H1 (cell line): ENCODE data around the gene ATAD3A. TPM values are rescaled to one million over a fixed set of nuclear protein-coding genes. Genes with fewer than 3 reads are reported as not detected.
"Not testable (repeated sequence)": the region's sequence is repeated elsewhere in the genome, so short reads cannot be mapped to it uniquely, and the experiment has no call there.

Experiments used
- CTCF ChIA-PET: fragments of 300-600 bp; sonication (Branson Sonifier 250); formaldehyde crosslinking; loops from one replicate; lab custom pipeline; 2021; ENCODE audit not compliant: partially characterized antibody; lab: Charles Lee
- POLR2A ChIA-PET: fragments of 300-600 bp; sonication (Branson Sonifier 250); formaldehyde crosslinking; loops from one replicate; lab custom pipeline; 2021; ENCODE audit warnings: inconsistent platforms; ENCODE audit not compliant: partially characterized antibody; lab: Charles Lee
- DNase-seq, 2 experiments: peaks; one replicate each; pipeline versions ENCODE4 v3.0.0 to v3.0.0-alpha.2; 2010 to 2022; ENCODE audit warnings: low spot score in 2 of 2, low read depth in 1 of 2, mixed read lengths in 1 of 2
- FAIRE-seq: peaks from 2 replicates; lab custom pipeline; 2011; peaks lifted over from hg19 to GRCh38; lab: Jason Lieb, UNC
- H2AFZ ChIP-seq: 2 replicates; pipeline ENCODE4 v1.8.1; 2012; ENCODE audit warnings: low read length, inconsistent platforms
- H2AK5ac ChIP-seq: 2 replicates; pipeline ENCODE4 v1.6.1; 2013; ENCODE audit warnings: low read depth, low read length
- H2BK120ac ChIP-seq: replicated peaks from 2 replicates; pipeline ENCODE3; 2013; ENCODE audit warnings: low read depth, low read length, inconsistent platforms
- H2BK12ac ChIP-seq: 2 replicates; pipeline ENCODE4 v1.6.1; 2013; ENCODE audit warnings: low read depth, low read length
- H2BK15ac ChIP-seq: 2 replicates; pipeline ENCODE4 v1.6.1; 2013; ENCODE audit warnings: low read length
- H2BK20ac ChIP-seq: 2 replicates; pipeline ENCODE4 v1.6.1; 2013; ENCODE audit warnings: low read length
- H2BK5ac ChIP-seq: 2 replicates; pipeline ENCODE4 v1.6.1; 2013; ENCODE audit warnings: low read depth, low read length
- H3K14ac ChIP-seq: 2 replicates; pipeline ENCODE4 v1.6.1; 2013; ENCODE audit warnings: inconsistent platforms; ENCODE audit not compliant: insufficient read length
- H3K18ac ChIP-seq: 2 replicates; pipeline ENCODE4 v1.6.1; 2013; ENCODE audit warnings: low read length; ENCODE audit errors: extremely low read depth
- H3K23ac ChIP-seq: 2 replicates; pipeline ENCODE4 v1.6.1; 2013; ENCODE audit warnings: inconsistent platforms; ENCODE audit not compliant: insufficient read length
- H3K23me2 ChIP-seq: 2 replicates; pipeline ENCODE4 v1.6.1; 2013; ENCODE audit warnings: low read depth, low read length
- H3K27ac ChIP-seq: 2 replicates; pipeline ENCODE4 v1.6.1; 2011; ENCODE audit warnings: low read depth, low read length, inconsistent platforms
- H3K27me3 ChIP-seq, 4 experiments: replicated peaks in 1 of 4; 1 replicate in 1 of 4; 2 replicates in 3 of 4; pipeline versions ENCODE4 v1.6.1 to v1.8.1; 2011 to 2013; ENCODE audit warnings: low read length in 3 of 4, mild to moderate bottlenecking in 3 of 4, inconsistent platforms in 2 of 4, mixed read lengths in 2 of 4, moderate library complexity in 1 of 4; ENCODE audit not compliant: control insufficient read depth in 3 of 4, insufficient read depth in 3 of 4; ENCODE audit errors: extremely low read depth in 1 of 4
- H3K36me3 ChIP-seq, 4 experiments: 2 replicates each; pipeline versions ENCODE4 v1.6.1 to v1.8.1; 2011 to 2013; ENCODE audit warnings: mild to moderate bottlenecking in 4 of 4, low read length in 3 of 4, moderate library complexity in 2 of 4, control low read depth in 1 of 4, inconsistent platforms in 1 of 4; ENCODE audit not compliant: insufficient read depth in 4 of 4, control insufficient read depth in 2 of 4
- H3K4ac ChIP-seq: replicated peaks from 2 replicates; pipeline ENCODE3; 2013; ENCODE audit warnings: low read length, low read depth, mixed read lengths, inconsistent platforms; ENCODE audit not compliant: insufficient read length
- H3K4me1 ChIP-seq, 4 experiments: replicated peaks in 1 of 4; 1 replicate in 1 of 4; 2 replicates in 3 of 4; pipeline versions ENCODE4 v1.6.1 to v1.8.1; 2011 to 2013; ENCODE audit warnings: low read length in 3 of 4, inconsistent platforms in 2 of 4, mixed read lengths in 1 of 4; ENCODE audit not compliant: insufficient read depth in 4 of 4, control insufficient read depth in 3 of 4
- H3K4me2 ChIP-seq, 2 experiments: 2 replicates each; pipeline versions ENCODE4 v1.6.1 to v1.8.1; 2011 to 2013; ENCODE audit warnings: low read depth in 2 of 2, low read length in 2 of 2, control low read depth in 1 of 2, inconsistent platforms in 1 of 2, mild to moderate bottlenecking in 1 of 2; ENCODE audit not compliant: insufficient read depth in 1 of 2
- H3K4me3 ChIP-seq, 4 experiments: fragments of 200-600, 300-600 bp in 1 of 4; sonication (generic), shearing (Covaris generic), sonication (Bioruptor Twin) in 1 of 4; 2 replicates each; pipeline versions ENCODE4 v1.5.1 to v1.8.1; 2011 to 2016; ENCODE audit warnings: low read length in 4 of 4, low read depth in 3 of 4, control low read depth in 2 of 4, inconsistent platforms in 2 of 4, mild to moderate bottlenecking in 2 of 4, mixed read lengths in 1 of 4, moderate library complexity in 1 of 4; ENCODE audit not compliant: insufficient read depth in 2 of 4; ENCODE audit errors: extremely low read depth in 1 of 4
- H3K56ac ChIP-seq: replicated peaks from 2 replicates; pipeline ENCODE3; 2013; ENCODE audit warnings: low read depth, mild to moderate bottlenecking, mixed read lengths, low read length, inconsistent platforms; ENCODE audit not compliant: insufficient read length
- H3K79me1 ChIP-seq: 2 replicates; pipeline ENCODE4 v1.6.1; 2013; ENCODE audit warnings: low read depth, low read length, control low read depth
- H3K79me2 ChIP-seq, 2 experiments: 2 replicates each; pipeline versions ENCODE4 v1.6.1 to v1.8.1; 2012 to 2013; ENCODE audit warnings: low read length in 2 of 2, mild to moderate bottlenecking in 2 of 2, inconsistent platforms in 1 of 2; ENCODE audit not compliant: insufficient read depth in 2 of 2, control insufficient read depth in 1 of 2
- H3K9ac ChIP-seq, 4 experiments: replicated peaks in 1 of 4; 1 replicate in 1 of 4; 2 replicates in 3 of 4; pipeline versions ENCODE4 v1.6.1 to v1.8.1; 2011 to 2013; ENCODE audit warnings: low read depth in 3 of 4, low read length in 3 of 4, control low read depth in 2 of 4, mild to moderate bottlenecking in 2 of 4, moderate library complexity in 2 of 4, inconsistent platforms in 1 of 4; ENCODE audit errors: extremely low read depth in 1 of 4
- H3K9me3 ChIP-seq, 2 experiments: 2 replicates each; pipeline versions ENCODE4 v1.6.1 to v1.8.1; 2012 to 2013; ENCODE audit warnings: mild to moderate bottlenecking in 2 of 2, moderate library complexity in 2 of 2, control low read depth in 1 of 2, inconsistent platforms in 1 of 2, low read depth in 1 of 2, low read length in 1 of 2, mixed read lengths in 1 of 2; ENCODE audit not compliant: insufficient read depth in 2 of 2
- H4K20me1 ChIP-seq, 2 experiments: replicated peaks in 1 of 2; 2 replicates each; pipeline versions ENCODE3 to v1.8.1; 2011 to 2013; ENCODE audit warnings: inconsistent platforms in 2 of 2, low read length in 2 of 2, mild to moderate bottlenecking in 1 of 2; ENCODE audit not compliant: insufficient read depth in 2 of 2, control insufficient read depth in 1 of 2
- H4K5ac ChIP-seq: 2 replicates; pipeline ENCODE4 v1.6.1; 2013; ENCODE audit warnings: low read length, low read depth, mixed read lengths, inconsistent platforms; ENCODE audit not compliant: insufficient read length
- H4K8ac ChIP-seq: 2 replicates; pipeline ENCODE4 v1.8.0; 2013; ENCODE audit warnings: mild to moderate bottlenecking, moderate library complexity, low read length, inconsistent platforms; ENCODE audit not compliant: insufficient read depth; ENCODE audit errors: extremely low read depth
- H4K91ac ChIP-seq: replicated peaks from 2 replicates; pipeline ENCODE3; 2013; ENCODE audit warnings: low read length, mixed read lengths, inconsistent platforms; ENCODE audit not compliant: insufficient read length
- WGBS, 2 experiments: shearing (Covaris generic) in 1 of 2; methylation state at CpG; one replicate each; pipeline versions ENCODE4 v1.1.6 to v1.1.7; 2013 to 2015; ENCODE audit warnings: low lambda C conversion rate in 2 of 2, mixed read lengths in 2 of 2, inconsistent platforms in 1 of 2, low coverage in 1 of 2, missing lambda C conversion rate in 1 of 2; ENCODE audit not compliant: insufficient replicate concordance in 2 of 2, insufficient coverage in 1 of 2, insufficient read length in 1 of 2; ENCODE audit errors: extremely low coverage in 1 of 2, missing lambda C conversion rate in 1 of 2; 5-methylcytosine and 5-hydroxymethylcytosine counted together
- polyA plus RNA-seq, 7 experiments: library from polyadenylated mRNA; depleted of rRNA in 3 of 7; stranded (reverse) in 5 of 7; unstranded in 2 of 7; fragments of >200 nt in 5 of 7; fragments of 200-250 nt in 2 of 7; gene quantifications; 1 replicate in 5 of 7; 2 replicates in 1 of 7; 4 replicates in 1 of 7; pipeline versions ENCODE4 v1.2.1 to v1.2.3, GENCODE V29; 2011 to 2013; ENCODE audit warnings: missing spikeins in 2 of 7, mixed read lengths in 2 of 7
- total RNA-seq: library from RNA; stranded (reverse); fragmentation: NEBNext Ultra II Directional; extraction: Animal tissue kit (Norgen Biotek cat#: 25700); gene quantifications from 2 replicates; pipeline ENCODE4 v1.2.1, GENCODE V29; 2021

ATAD3A gene
- total and polyA plus RNA-seq, 2 of the 8 experiments (the other 6 are each of a cell fraction or from before 2014, with no cell fraction given), result 28.3 to 64.7 TPM

- H3K9ac ChIP-seq, H3K4me2 ChIP-seq, H3K18ac ChIP-seq, H3K4ac ChIP-seq, H4K91ac ChIP-seq, FAIRE-seq, H2BK120ac ChIP-seq, H3K4me1 ChIP-seq, CTCF ChIA-PET, H4K5ac ChIP-seq, H2BK15ac ChIP-seq, DNase-seq, H2AK5ac ChIP-seq, H3K79me2 ChIP-seq, H3K23me2 ChIP-seq, H3K79me1 ChIP-seq, H4K8ac ChIP-seq, H3K56ac ChIP-seq, H3K23ac ChIP-seq, H2BK5ac ChIP-seq, H2BK12ac ChIP-seq, H2BK20ac ChIP-seq, H3K27me3 ChIP-seq, H3K4me3 ChIP-seq, H3K9me3 ChIP-seq, H3K27ac ChIP-seq, H3K14ac ChIP-seq, H2AFZ ChIP-seq: not testable (repeated sequence)
- Histone ChIP-seq H3K36me3 (peaks cover 2 to 16% (median 7%) of the 10 kb centered on the region in 4 experiments; a peak in 5 of 8 replicates), H4K20me1 (peaks cover 3 to 12% of the 10 kb centered on the region in 2 experiments)
- 83% methylated on average over 10 of the region's 18 CpGs; no CpG with 5 or more reads in 1 of the 2 experiments for WGBS, 2 experiments
- POLR2A ChIA-PET, result interaction anchor here (0.6 kb wide), 1 partner anchor 41 kb away, joined by 3 read pairs; no protein-coding TSS in a partner anchor
Observed at GRCh38 chr1:1533894-1534291, 21.9 kb downstream of the ATAD3A start.
